ENCODE data around the gene PROM1.

GRCh38 chr4:15992167-15992485, 91.7 kb downstream of the PROM1 start:
- TF ChIP-seq CTCF (conservative IDR thresholded peaks at IDR 0.05; ENCODE audit: low read length) (no peak), EZH2phosphoT487 (IDR thresholded peaks at IDR 0.05; ENCODE audit: borderline replicate concordance, low read depth, low read length) (no peak)

Measured in OCI-LY7 (cell line).